Measurements from ENCODE around the gene SPIB.
"Not testable (repeated sequence)": the region's sequence is repeated elsewhere in the genome, so short reads cannot be mapped to it uniquely, and the experiment has no call there.

SPIB gene

DNA sequence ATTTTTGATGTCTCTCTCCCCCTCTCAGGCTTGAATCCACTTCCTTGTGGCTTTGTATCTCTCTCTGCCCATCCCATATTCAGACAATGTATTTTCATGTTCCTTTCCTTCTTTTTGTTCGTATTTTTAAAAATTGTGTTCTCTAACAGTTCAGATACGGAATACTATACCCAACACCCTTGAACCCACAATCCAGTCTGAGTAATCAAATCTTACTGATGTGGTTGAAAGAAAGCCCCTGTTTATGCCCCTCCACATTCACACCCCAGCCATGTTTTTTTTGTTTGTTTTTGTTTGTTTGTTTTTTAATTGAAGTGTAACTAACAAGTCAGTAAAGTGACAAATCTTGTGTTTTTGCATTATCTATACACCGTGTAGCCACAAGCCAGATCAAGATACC lies 1.4 kb downstream of the SPIB start:
- no peak for DNase-seq

- no peak for DNase-seq
These were observed 2.1 kb downstream of the SPIB start for GRCh38 chr19:50420808-50421207.

DNA sequence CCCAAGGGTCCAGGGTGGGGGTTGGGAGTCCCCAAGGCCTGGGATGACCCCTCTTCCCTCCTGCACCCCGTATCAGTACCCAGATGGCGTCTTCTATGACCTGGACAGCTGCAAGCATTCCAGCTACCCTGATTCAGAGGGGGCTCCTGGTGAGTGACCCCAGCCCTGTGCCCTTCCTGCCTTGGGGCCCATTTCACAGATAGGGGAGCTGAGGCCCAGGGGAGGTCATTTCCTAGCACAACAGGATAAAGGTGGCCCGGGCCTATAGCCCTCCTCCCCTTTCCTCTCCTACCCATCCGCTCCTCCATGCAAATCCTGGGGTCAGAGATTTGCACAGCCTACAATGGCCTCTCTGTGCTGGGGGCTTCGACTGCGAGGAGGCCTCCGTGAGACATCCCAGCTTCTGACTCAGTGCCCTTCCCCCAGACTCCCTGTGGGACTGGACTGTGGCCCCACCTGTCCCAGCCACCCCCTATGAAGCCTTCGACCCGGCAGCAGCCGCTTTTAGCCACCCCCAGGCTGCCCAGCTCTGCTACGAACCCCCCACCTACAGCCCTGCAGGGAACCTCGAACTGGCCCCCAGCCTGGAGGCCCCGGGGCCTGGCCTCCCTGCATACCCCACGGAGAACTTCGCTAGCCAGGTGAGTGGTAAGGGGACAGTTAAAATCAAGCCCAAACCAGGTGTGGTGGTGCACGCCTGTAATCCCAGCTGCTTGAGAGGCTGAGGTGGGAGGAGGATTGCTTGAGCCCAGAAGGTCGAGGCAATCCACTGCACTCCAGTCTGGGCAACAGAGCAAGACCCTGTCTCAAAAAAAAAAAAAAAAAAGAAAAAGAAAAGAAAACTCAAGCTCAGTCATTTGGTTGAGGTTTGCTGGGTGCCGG lies 3.9 kb downstream of the SPIB start:
- DNase-seq = no peak

GRCh38 chr19:50423279-50424113 lies 4.8 kb downstream of the SPIB start:
- no peak for DNase-seq

DNA sequence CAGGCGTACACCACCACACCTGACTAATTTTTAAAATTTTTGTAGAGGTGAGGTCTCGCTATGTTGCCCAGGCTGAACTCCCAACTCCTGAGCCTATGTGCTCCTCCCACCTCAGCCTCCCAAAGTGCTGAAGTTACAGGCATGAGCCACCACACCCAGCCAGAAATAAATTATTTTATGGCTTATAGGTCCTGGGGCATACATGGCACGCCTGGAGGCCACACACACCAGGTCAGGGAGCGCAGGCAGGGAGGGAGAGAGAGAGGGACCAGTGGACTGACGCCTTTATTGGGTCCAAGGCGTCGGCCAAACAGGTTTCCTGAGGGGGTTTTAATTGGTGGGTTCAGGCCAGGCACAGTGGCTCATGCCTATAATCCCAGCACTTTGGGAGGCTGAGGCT lies 6.8 kb downstream of the SPIB start:
- DNase-seq = no peak

DNA sequence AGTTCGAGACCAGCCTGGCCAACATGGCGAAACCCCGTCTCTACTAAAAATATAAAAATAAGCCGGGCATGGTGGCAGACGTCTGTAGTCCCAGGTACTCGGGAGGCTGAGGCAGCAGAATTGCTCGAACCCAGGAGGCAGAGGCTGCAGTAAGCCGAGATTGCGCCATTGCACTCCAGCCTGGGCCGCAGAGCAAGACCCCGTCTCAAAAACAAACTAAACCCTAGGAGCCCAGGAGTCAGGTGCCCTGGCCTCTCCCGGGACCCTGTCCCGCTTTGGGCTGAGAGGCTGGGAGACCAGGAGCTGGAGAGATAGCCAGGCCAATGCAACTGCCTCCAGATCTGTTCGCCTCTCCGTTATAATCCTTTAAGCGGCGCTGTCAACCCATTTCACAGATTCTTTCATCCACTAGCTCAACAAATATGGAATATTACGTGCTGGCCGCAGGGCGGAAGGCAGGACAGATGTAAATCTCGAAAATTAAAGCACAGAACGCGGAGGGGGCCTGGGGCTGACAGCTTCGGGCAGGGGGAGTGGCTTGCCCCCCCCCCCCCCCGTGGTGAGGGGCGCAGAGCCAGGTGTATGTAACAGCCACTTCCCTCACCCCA lies 8.7 kb downstream of the SPIB start:
- no peak for DNase-seq

DNA sequence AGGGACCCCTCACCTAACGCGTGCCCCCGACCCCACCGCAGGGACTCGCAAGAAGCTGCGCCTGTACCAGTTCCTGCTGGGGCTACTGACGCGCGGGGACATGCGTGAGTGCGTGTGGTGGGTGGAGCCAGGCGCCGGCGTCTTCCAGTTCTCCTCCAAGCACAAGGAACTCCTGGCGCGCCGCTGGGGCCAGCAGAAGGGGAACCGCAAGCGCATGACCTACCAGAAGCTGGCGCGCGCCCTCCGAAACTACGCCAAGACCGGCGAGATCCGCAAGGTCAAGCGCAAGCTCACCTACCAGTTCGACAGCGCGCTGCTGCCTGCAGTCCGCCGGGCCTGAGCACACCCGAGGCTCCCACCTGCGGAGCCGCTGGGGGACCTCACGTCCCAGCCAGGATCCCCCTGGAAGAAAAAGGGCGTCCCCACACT lies 9.3 kb downstream of the SPIB start:
- no peak for DNase-seq

GRCh38 chr19:50428772-50429463 lies 10.2 kb downstream of the SPIB start:
- DNase-seq = no peak

DNA sequence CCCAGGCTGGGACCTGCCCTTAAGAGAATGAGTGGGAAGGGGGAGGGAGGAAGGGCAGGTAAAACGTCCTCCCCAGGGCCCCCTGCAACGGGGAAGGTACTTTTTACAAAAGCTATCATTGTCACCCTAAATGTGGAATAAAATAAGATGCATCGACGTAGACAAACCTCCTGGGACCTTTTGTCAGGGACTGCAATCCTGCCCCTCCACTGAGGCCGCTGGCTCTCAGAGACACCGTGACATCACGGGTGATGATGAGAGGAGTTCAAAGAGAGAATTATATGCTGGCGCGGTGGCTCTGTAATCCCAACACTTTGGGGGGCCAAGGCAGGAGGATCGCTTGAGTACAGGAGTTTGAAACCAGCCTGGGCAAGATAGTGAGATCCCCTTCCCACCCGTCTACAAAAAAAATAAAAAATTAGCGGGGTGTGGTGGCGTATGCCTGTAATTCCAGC lies 12.2 kb downstream of the SPIB start:
- DNase-seq = no peak

- peak; percentile 50 to 78 for DNase-seq
These were observed 12.8 kb downstream of the SPIB start for GRCh38 chr19:50431343-50432220.

- DNase-seq = peak in 1 of 2 experiments; percentile 52
These were observed 13.7 kb downstream of the SPIB start, which contains the start of gene MYBPC2 for GRCh38 chr19:50432221-50433028. Gene MYBPC2 (plus strand): TSS chr19:50432892. CDS start chr19:50432954, 62 bp downstream.

DNA sequence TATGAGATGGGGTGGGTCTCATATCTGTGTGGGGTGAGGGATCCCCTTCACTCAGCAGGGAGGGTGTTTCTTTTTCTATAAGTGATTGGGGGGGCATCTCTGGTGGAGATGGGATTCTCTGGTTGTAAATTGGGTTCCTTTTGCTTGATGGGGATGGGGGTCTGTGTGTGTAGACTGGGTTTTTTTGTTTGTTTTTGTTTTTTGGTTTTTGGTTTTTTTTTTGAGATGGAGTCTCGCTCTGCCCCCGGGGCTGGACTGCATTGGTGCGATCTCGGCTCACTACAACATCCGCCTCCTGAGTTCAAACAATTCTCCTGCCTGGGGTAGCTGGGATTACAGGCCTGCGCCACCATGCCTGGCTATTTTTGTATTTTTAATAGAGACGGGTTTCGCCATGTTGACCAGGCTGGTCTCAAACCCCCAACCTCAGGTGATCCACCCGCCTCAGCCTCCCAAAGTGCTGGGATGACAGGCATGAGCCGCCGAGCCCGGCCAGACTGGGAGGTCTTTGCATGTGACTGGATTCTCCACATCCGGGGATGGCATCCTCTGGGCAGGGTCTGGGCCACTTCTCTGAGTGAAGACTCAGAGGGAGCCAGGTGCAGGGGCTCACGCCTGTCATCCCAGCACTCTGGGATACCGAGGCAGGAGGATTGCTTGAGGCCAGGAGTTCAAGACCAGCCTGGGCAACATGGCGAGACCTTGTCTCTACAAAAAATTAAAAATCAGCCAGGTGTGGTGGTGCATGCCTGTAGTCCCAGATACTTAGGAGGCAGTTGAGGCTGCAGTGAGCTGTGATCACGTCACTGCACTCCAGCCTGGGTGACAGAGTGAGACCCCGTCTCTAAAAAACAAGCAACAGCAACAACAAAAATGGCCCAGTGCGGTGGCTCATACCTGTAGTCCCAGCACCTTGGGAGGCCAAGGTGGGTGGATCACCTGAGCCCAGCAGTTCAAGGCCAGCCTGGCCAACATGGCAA lies 14.8 kb downstream of the SPIB start:
- DNase-seq = no peak

DNA sequence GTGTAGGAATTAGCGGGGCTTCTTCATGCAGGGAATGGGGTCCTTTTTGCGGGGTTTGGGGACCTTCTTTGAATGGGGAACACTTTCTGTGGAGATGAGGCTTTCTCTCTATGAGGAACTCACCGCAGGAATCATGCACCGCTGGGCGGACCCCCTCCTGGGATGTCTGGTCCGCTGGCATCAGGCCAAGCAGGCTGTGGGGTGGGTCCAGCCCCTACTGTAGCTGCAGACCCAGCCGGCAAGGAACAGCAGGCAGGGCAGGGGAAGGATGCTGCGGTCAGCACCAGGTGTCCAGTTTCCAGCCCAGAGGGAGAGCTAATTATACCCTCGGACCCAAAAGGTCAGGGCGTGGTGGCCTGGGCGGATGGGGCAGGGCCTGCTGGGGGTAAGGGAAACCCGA lies 15.8 kb downstream of the SPIB start:
- DNase-seq = peak in 1 of 2 experiments; percentile 33

DNA sequence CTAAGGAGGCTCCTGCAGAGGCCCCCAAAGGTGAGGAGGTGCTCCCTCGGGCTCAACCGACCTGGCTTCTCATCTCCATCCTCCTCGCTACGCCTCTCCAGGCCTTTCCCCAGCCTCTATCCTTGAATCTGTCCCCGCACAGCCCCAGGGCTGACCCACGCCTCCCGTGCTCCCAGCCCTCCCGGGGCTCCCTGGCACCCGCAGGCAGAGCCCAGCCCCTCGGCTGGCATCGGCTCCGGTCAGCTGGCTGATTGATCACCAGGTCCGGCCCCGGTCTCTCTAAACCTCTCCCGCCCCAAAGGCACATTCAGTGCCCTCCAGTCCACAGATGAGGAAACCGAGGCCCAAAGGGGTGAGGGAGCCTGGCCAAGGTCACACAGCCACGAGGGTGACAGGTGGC lies 16.5 kb downstream of the SPIB start:
- DNase-seq = no peak

GRCh38 chr19:50435627-50436026 lies 16.9 kb downstream of the SPIB start:
- DNase-seq = no peak

DNA sequence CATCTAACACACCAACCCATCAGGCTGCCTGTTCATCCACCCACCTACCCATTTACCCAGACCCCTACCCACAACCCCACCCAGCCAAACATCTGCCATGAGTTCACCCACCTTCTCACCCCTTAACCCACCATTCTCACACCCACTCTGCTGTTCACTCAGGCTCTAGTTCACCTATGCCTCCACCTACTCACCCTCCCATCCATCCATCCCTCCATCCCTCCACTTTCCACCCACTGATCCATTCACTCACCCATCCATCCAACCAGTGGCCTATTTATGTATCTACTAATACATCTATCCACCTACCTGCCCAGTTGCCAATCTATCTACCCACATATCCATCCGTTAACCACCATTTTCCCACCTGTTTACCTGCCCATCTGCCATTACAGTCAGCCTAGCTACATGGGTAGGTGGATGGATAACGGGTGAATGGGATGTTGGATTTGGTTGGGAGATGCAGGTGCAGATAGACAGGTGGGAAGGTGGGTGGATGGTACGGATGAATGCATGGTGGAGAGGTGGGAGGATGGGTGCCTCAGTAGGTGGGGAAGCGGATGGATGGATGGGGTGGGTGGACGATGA lies 19.2 kb downstream of the SPIB start:
- no peak for DNase-seq

- DNase-seq = not testable (repeated sequence)
These were observed 20.4 kb downstream of the SPIB start for GRCh38 chr19:50439130-50439529.

DNA sequence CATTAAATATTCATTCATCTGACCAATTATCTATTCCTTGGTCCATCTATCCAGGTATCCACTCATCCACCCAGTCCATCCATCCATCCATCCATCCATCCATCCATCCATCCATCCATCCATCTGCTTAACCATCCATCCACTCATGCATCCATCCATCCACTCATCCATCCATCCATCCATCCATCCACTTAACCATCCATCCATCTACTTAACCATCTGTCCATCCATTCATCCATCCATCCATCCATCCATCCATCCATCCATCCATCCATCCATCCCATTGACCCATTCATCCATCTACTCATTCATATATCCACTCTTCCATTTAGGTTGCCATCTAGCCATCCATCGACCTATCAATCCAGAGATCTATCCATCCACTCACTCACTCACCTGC lies 25.3 kb downstream of the SPIB start:
- DNase-seq = no peak

DNA sequence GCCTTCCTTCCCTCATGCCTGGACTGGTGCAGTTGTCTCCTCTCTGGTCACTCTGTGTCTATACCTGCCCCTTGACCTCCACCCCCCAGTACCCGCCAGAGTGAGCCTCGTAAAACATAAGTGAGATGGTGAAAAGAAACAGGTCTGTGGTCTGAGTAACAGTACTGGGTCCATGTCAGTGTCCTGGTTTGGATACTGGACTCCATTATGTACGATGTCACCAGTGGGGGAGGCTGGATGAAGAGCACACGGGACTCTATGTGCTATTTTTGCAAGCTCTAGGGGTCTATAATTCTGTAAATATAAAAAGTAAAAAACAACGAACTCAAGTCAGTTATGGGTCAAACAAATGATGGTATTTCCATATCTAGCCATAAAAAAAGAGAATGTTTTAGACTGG lies 28.3 kb downstream of the SPIB start:
- no peak for DNase-seq
